Right cardiac atrium (tissue), 5 donors: ENCODE measurements around the gene MYBPH. TPM values are rescaled to one million over a fixed set of nuclear protein-coding genes. Genes with fewer than 3 reads are reported as not detected.

Experiments used
- ATAC-seq, 2 donors: fragments of 200-7000 bp; cut with Tn5 transposase; one replicate each; pipeline versions ENCODE4 v1.8.0 to v1.9.1; 2020; ENCODE audit warnings: moderate library complexity in 2 of 2, mild to moderate bottlenecking in 1 of 2
- DNase-seq, 3 donors: peaks; one replicate each; pipeline ENCODE4 v3.0.0-alpha.2; 2020
- H3K27ac ChIP-seq: one replicate; pipeline ENCODE4 v1.5.1; 2013; ENCODE audit warnings: mild to moderate bottlenecking, low read length, control low read depth, moderate library complexity
- H3K27me3 ChIP-seq: one replicate; pipeline ENCODE4 v1.6.1; 2013; ENCODE audit not compliant: control insufficient read depth, insufficient read depth
- H3K4me1 ChIP-seq: one replicate; pipeline ENCODE4 v1.6.1; 2013; ENCODE audit warnings: low read length; ENCODE audit not compliant: control insufficient read depth, insufficient read depth
- H3K4me3 ChIP-seq: one replicate; pipeline ENCODE4 v1.5.1; 2013; ENCODE audit warnings: low read length, control low read depth
- H3K9me3 ChIP-seq: one replicate; pipeline ENCODE4 v1.6.1; 2013; ENCODE audit warnings: low read length; ENCODE audit not compliant: control insufficient read depth
- whole genome bisulfite sequencing: extraction: QIAGEN DNeasy Blood & Tissue Kit; methylation state at CpG from one replicate; pipeline ENCODE4 v1.1.7; 2013; 5-methylcytosine and 5-hydroxymethylcytosine counted together
- intact Hi-C, 4 donors: fragments of 100-400 bp; cut with DNase I; formaldehyde crosslinking; loops; one replicate each; pipeline versions ENCODE4 v1.11.0 to v1.14.0; 2022 to 2023
- polyA plus RNA-seq: library from polyadenylated mRNA; stranded (reverse); fragments of 200-250 nt; gene quantifications from one replicate; pipeline ENCODE4 v1.2.3, GENCODE V29; 2013
- total RNA-seq, 4 donors: library from RNA; stranded (reverse); fragmentation: NEBNext Ultra II Directional; extraction: Animal tissue kit (Norgen Biotek cat#: 25700); gene quantifications; one replicate each; pipeline ENCODE4 v1.2.1, GENCODE V29; 2021
- donor health status: healthy with polysubstance abuse.
- donor health status: DM: no; HTN: yes; CAD: no.
- donor health status: DM: no; HTN: no; CAD: no.
- donor health status: DM: no; HTN: yes; CAD: no; lungs with severe emphysema.
- donor health status: DM: yes; HTN: yes; CAD: no.

The MYBPH gene
- total and polyA plus RNA-seq, 5 donors: 0.07 TPM; not detected in 4

DNA sequence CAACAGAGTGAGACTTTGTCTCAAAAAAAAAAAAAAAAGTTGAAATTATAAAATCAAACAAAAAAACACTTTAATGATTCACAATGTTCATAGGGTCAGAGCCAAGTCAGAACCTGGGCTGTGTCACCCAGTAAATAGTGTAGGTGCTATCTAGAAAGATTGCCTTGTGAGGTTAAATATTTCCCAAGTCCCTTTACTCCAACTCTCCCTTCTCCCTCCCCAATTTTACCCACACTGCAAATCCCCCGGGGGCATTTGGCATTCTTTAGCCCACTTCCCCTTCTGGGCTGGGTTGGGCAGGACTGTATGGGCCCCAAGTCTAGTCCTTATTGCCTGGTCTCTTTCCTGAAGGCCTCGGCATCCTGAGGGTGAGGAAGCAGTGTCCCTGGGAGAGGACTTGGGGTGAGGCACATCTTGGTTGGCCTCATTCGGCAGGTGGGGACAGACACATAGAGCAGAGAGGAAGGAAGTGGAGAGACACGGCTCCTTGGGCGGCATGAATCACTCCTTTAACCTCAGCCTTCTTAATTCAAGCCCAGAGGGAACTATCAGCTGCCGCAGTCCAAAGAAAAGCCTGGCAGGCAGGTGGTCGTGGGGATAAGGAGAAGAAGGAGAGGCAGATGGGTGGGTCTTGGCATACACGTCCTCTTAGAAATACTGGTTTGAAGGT is 39.9 kb downstream of the MYBPH start:
- Histone ChIP-seq H3K9me3 (no peaks in the 10 kb centered on the region), H3K27ac (no peak overlapping the region), H3K27me3 (no peaks in the 10 kb centered on the region), H3K4me3 (no peak overlapping the region), H3K4me1 (peaks cover 12% of the 10 kb centered on the region)
- 58% methylated on average over 8 of the region's 8 CpGs for WGBS
- intact Hi-C loops: no loop called here
- ATAC-seq (no peak), DNase-seq (no peak)

DNA sequence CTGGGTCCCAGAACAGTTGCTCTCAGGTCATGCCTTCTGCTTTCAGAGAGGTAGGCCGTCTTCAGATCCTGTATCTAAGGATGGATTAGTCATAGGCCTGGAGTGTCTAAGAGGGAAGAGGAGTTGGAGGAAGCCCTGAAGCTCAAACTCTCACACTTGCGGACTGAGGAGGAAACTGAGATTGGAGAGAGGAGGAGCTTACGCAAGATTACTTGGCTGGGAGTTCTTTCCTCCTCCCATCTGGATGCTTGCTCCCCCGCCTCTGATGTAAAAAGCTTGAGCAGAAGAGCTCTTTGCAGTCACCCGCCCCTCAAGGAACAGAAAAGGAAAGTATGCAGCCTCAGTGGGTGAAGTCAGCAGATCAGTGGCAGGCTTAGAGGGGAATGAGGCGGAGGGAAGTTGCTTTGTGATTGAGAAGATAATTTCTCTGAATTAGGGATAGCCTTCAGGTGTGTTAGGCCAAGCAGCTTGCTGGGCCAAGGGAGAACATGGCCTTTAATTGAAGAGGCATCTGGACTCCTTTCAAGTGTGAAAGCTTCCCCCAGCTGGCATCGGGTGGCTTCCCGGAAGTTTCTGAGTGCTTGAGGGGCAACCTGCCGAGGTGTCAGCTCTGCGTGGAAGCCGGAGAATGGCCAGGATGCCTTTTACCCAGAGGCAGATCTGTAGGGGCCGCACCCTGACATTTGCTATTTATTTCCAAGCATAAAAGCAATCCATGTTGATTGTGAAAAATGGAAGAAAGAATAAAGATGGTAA is 41.5 kb downstream of the MYBPH start:
- H3K9me3 ChIP-seq: no peaks in the 10 kb centered on the region
- no peak overlapping the region for H3K4me3 ChIP-seq
- no peak for DNase-seq
- H3K27ac ChIP-seq: no peak overlapping the region
- ATAC-seq: peak; percentile 10 to 12
- WGBS: 55% methylated on average over 12 of the region's 12 CpGs
- H3K4me1 ChIP-seq: peaks cover 7% of the 10 kb centered on the region
- intact Hi-C loops: no loop called here
- no peaks in the 10 kb centered on the region for H3K27me3 ChIP-seq

DNA sequence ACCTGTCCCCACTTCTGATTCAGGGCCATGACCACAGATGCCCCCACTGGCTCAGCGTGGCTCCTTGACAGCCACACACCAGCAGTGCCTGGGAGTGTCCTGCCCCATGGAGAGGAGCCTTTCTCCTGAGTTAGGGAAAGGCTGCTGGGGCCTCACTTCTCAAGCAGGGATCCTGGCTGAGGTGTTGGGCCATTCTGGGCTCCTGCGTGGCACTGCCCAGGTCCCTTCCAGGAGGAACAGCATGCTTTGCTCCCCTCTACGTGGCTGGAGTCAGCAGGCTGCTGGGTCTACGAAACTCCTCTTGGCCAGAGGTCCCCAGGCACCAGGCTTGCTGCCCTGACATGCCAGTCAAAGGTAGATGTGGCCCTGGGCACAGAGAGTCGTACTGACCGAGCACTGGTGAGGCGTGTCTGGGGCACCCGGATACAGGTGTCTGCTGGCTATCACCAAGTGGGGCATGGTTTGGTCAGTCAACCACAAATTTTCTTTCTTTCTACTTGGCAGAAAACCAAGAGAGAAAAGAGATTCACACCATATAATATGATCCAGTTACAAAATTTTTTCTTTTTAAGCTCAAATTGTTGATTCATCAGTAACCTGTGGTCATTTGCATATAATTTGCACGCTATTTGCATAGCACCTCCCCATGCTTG is 44.0 kb downstream of the MYBPH start:
- Histone ChIP-seq H3K27ac (peak overlapping the region; percentile 32), H3K27me3 (no peaks in the 10 kb centered on the region), H3K4me3 (no peak overlapping the region), H3K9me3 (no peaks in the 10 kb centered on the region), H3K4me1 (peaks cover 7% of the 10 kb centered on the region)
- DNase-seq (no peak), ATAC-seq (no peak)
- intact Hi-C loops: no loop called here
- 76% methylated on average over 9 of the region's 9 CpGs for WGBS

DNA sequence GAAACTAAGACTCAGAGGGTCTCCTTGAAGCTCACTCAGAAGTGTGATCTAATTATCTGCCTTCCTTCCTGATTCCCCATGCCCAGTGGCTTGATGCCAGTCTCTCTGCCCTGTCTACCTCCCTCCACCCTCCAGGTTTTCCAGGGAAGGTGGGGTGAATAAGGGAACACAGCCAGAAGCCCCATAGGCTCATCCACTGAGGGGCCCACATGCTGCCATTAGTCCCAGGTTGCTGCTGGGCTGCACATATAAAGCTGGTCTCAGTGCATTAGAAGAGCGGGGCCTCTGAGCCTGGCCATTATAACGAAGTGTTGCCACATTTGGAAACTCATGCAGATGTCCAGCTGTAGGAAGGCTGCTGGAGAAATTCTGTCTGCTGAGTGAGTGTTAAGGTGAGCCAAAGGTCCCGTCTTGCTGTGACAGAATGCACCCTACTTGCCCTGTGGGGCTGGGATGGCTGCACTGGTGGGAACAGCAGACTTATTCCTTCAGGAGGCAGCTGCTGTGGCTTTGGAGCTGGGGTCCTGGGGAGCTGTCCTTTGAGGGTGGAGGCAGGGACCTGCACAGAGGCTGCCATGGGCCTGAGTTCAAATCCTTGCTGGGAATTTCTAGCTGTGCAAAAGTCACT is 45.2 kb downstream of the MYBPH start:
- no peak for ATAC-seq
- peaks cover 4% of the 10 kb centered on the region for H3K4me1 ChIP-seq
- H3K4me3 ChIP-seq: no peak overlapping the region
- H3K9me3 ChIP-seq: no peaks in the 10 kb centered on the region
- WGBS: 51% methylated on average over 3 of the region's 3 CpGs
- H3K27ac ChIP-seq: peak overlapping the region; percentile 84
- intact Hi-C loops: no loop called here
- no peak for DNase-seq
- H3K27me3 ChIP-seq: no peaks in the 10 kb centered on the region

DNA sequence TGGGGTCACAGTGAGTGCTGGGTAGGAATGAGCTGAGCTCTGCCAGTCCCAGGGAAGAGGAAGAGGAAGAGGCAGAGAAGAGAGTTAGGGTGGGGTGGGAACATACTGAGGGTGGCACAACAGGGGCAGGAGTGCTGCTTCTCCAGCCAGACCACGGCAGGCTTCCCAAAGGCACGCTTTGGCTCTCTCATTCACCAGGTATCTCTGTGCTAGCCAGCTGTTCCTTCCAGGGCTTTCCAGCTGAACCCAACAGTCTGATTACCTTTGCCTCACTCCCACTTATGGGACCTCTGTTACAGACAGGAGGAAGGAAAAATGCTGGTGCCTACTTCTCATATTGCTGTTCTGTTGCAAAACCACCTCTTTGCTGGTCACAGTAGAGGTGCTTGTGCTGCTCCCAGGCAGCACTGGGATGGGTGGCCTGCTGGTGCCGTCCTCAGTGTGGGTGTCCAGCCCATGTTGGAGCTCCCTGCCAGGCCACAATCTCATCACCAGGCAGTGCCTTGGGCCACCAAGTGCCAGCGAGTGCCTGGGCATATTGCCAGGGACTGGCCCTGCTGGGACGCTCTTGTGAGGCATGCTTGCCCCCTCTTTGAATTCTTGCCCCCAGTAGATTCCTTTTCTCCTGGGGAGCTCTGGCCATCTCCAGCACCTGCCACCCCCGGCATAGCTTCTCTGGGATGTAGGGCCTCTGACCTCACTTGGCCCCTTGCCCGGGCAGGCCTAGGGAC is 46.0 kb downstream of the MYBPH start:
- peak; percentile 38 to 62 for ATAC-seq
- Histone ChIP-seq H3K27me3 (no peaks in the 10 kb centered on the region), H3K9me3 (no peaks in the 10 kb centered on the region), H3K4me1 (peaks cover 6% of the 10 kb centered on the region), H3K27ac (peak overlapping the region; percentile 84), H3K4me3 (no peak overlapping the region)
- WGBS: 35% methylated on average over 7 of the region's 7 CpGs
- DNase-seq: peak; percentile 66 to 86 (median 86)
- intact Hi-C loops: no loop called here

DNA sequence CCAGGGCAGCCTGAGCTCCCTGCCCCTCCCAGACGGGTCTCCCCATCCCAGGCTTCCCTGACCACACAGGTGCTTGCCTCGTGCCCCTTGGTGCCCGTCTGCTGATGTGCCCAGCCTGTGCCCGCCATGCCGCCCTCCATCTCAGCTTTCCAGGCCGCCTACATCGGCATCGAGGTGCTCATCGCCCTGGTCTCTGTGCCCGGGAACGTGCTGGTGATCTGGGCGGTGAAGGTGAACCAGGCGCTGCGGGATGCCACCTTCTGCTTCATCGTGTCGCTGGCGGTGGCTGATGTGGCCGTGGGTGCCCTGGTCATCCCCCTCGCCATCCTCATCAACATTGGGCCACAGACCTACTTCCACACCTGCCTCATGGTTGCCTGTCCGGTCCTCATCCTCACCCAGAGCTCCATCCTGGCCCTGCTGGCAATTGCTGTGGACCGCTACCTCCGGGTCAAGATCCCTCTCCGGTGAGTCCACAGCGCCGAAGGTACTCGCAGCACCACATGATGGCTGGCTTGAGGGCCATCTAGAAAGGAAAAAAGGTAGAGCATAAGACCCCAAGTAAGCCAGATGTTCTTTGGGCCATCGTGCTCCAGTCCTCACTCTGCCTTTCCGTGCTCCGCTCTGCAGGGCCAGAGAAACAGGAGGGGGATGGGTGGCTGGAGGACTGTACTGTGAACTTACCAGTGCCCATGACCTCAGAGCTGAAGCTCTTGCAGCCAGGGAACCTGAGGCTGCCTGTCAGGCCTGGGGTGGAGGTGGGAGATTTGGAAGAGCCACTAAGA is 46.7 kb downstream of the MYBPH start:
- ATAC-seq (no peak), DNase-seq (no peak)
- Histone ChIP-seq H3K9me3 (no peaks in the 10 kb centered on the region), H3K4me1 (peaks cover 4% of the 10 kb centered on the region), H3K27ac (peak overlapping the region; percentile 37), H3K4me3 (no peak overlapping the region), H3K27me3 (no peaks in the 10 kb centered on the region)
- WGBS: 76% methylated on average over 29 of the region's 29 CpGs
- intact Hi-C loops: no loop called here

DNA sequence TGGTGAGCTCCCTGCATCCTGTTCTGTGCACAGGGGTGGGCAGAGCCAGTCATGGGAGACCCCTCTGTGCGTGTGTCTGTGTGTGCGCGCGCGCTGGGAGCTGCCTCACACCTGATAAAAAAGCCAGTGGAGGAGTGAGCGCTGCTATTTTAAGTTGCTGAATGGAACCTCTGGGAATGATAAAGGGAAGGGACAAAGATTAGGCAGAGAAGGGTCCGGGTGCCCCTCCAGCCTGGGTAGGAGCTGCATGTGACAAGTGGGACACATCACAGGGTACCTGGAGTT is 47.3 kb downstream of the MYBPH start:
- ATAC-seq (no peak), DNase-seq (no peak)
- intact Hi-C loops: no loop called here
- Histone ChIP-seq H3K4me1 (peaks cover 4% of the 10 kb centered on the region), H3K27me3 (no peaks in the 10 kb centered on the region), H3K9me3 (no peaks in the 10 kb centered on the region), H3K4me3 (peak overlapping the region; percentile 42), H3K27ac (peak overlapping the region; percentile 37)
- WGBS: 24% methylated on average over 7 of the region's 7 CpGs

DNA sequence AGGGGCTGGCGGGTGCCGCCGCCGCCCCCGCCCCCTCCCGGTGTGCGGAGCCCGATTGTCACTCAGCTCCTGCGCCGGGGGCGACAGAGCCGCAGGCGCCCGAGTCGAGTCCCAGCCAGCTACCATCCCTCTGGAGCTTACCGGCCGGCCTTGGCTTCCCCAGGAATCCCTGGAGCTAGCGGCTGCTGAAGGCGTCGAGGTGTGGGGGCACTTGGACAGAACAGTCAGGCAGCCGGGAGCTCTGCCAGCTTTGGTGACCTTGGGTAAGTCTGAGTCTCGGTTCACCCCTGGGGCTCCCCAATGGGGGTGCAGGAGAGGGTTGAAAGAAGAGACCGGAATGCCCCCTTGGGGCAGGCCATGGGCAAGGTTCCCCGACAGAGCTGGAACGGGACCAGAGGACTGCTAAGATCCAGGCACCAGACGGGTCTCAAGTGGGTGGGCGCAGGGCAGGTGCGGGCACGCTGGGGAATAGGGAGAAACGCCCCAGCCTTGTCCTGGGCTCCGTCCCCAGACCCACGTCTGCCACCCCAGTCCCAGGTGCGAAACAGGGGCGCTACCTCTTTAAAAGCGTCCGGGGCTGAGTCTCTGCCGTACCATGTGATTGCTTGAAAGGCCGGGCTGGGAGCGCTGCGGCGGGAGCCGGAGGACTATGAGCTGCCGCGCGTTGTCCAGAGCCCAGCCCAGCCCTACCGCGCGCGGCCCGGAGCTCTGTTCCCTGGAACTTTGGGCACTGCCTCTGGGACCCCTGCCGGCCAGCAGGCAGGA is 47.8 kb downstream of the MYBPH start, which contains the start of gene ADORA1:
Gene ADORA1, plus strand, starts transcription at position 61 of the 765 bp plus-strand sequence. CDS start 1,116 bp downstream, outside the sequence.
- H3K4me3 ChIP-seq: peak within 1 kb of the TSS; percentile 42
- H3K27ac ChIP-seq: peak within 1 kb of the TSS; percentile 88
- H3K4me1 ChIP-seq: peaks cover 4% of the 10 kb centered on the region
- H3K27me3 ChIP-seq: no peaks in the 10 kb centered on the region
- intact Hi-C loops: no loop called here
- peak; percentile 86 to 87 for ATAC-seq
- H3K9me3 ChIP-seq: no peaks in the 10 kb centered on the region
- WGBS: under 1% methylated on average over 51 of the region's 51 CpGs
- DNase-seq: peak; percentile 68 to 90 (median 86)

DNA sequence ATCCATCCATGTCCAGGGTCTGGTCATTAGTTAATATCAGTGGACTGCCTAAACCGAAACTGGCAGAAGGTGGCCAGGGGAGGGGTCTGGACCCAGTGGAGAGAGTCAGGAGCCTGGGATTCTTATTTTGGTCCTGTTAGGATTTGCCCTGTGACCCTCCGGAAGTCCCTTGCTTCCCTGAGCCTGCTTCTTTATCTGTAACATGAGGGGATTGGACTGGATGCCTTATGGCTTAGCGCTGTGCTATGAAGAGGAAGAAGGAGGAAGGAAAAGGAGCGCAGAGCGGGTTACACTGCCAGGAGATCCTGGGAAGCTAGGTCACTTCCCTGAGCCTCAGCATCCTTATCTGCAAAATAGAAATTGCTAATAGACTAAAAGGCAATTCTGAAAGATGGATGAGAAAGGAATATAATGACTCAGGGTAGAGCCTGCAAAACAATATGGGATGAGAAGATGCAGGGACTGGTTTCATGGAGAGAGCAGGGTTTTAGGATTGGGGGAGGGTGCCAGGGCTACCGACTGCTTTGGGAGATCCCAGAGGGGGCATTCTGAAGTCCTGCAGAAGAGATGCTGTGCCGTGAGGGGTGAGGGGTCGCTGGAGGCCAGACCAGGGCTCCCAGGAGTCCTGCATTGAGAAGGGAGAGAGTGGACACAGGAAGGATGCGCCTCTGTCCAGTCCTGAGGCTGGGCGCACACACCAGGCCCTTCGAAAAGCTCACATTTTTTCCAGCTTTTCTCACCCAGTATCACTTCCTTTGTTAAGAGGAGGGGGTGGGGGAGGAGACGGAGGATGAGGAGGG is 48.6 kb downstream of the MYBPH start:
- H3K27ac ChIP-seq: peak overlapping the region; percentile 50
- DNase-seq (no peak), ATAC-seq (no peak)
- H3K4me1 ChIP-seq: peaks cover 4% of the 10 kb centered on the region
- intact Hi-C loops: no loop called here
- 13% methylated on average over 12 of the region's 12 CpGs for WGBS
- no peaks in the 10 kb centered on the region for H3K27me3 ChIP-seq
- no peaks in the 10 kb centered on the region for H3K9me3 ChIP-seq
- peak overlapping the region; percentile 42 for H3K4me3 ChIP-seq
